Kidney (tissue), 14 donors: Measurements from ENCODE around the gene OSBP. TPM values are rescaled to one million over a fixed set of nuclear protein-coding genes. Genes with fewer than 3 reads are reported as not detected.

ENCODE experiments used
- DNase-seq, 5 donors: peaks; one replicate each; pipeline ENCODE4 v3.0.0-alpha.2; 2013 to 2020
- FAIRE-seq: peaks from 2 replicates; lab custom pipeline; 2012; peaks lifted over from hg19 to GRCh38; lab: Jason Lieb, UNC
- H3K27ac ChIP-seq, 2 donors: one replicate each; pipeline ENCODE4 v1.7.0; 2013; ENCODE audit warnings: low read depth in 2 of 2, low read length in 2 of 2, inconsistent platforms in 1 of 2
- H3K27me3 ChIP-seq: one replicate; pipeline ENCODE4 v1.7.1; 2013; ENCODE audit warnings: low read length, inconsistent platforms; ENCODE audit not compliant: control insufficient read depth, insufficient read depth
- H3K36me3 ChIP-seq, 3 donors: one replicate each; pipeline versions ENCODE4 v1.7.0 to v1.7.1; 2013; ENCODE audit warnings: low read length in 3 of 3, control low read depth in 1 of 3, inconsistent platforms in 1 of 3; ENCODE audit not compliant: insufficient read depth in 3 of 3, control insufficient read depth in 2 of 3
- H3K4me1 ChIP-seq, 3 donors: one replicate each; pipeline versions ENCODE4 v1.7.0 to v1.7.1; 2013; ENCODE audit warnings: low read length in 3 of 3, inconsistent platforms in 1 of 3, low read depth in 1 of 3; ENCODE audit not compliant: control insufficient read depth in 2 of 3, insufficient read depth in 2 of 3
- H3K4me3 ChIP-seq, 3 donors: one replicate each; pipeline versions ENCODE4 v1.7.0 to v1.8.1; 2013; ENCODE audit warnings: low read length in 3 of 3, control low read depth in 1 of 3, inconsistent platforms in 1 of 3
- H3K9ac ChIP-seq, 3 donors: one replicate each; pipeline versions ENCODE4 v1.7.0 to v1.7.1; 2013; ENCODE audit warnings: low read length in 3 of 3, control low read depth in 1 of 3, inconsistent platforms in 1 of 3
- H3K9me3 ChIP-seq, 3 donors: one replicate each; pipeline versions ENCODE4 v1.7.0 to v1.7.1; 2013; ENCODE audit warnings: low read length in 3 of 3, control low read depth in 1 of 3, inconsistent platforms in 1 of 3; ENCODE audit not compliant: control insufficient read depth in 2 of 3, insufficient read depth in 1 of 3
- CTCF ChIP-seq: IDR thresholded peaks from 3 replicates; pipeline ENCODE4 v1.5.1; 2012; ENCODE audit warnings: mild to moderate bottlenecking, moderate library complexity, borderline replicate concordance; ENCODE audit not compliant: insufficient read depth; ENCODE audit errors: extremely low read depth
- intact Hi-C: fragments of 100-400 bp; cut with DNase I; formaldehyde crosslinking; loops from one replicate; pipeline ENCODE4 v1.11.1; 2022
- polyA plus RNA-seq: library from polyadenylated mRNA; stranded (reverse); fragments of 350-450 nt; fragmentation: Illumina TruSeq; extraction: RNeasy Lipid Tissue Mini Kit (QIAGEN cat#74804); gene quantifications from one replicate; pipeline ENCODE4 v1.2.3, GENCODE V29; 2014; ENCODE audit warnings: low read depth, low replicate concordance; ENCODE audit not compliant: insufficient read depth
- total RNA-seq: library from RNA; stranded (reverse); fragmentation: NEBNext Ultra II Directional; extraction: Animal tissue kit (Norgen Biotek cat#: 25700); gene quantifications from one replicate; pipeline ENCODE4 v1.2.1, GENCODE V29; 2021
- donor health status: control.
- donor health status: control.
- donor health status: control.
- donor health status: control.
- donor health status: control.
- donor health status: DM: yes; HTN: yes; CAD: no.
- donor health status: Normal renal cell carcinoma (clear cell type).

The OSBP gene
- total and polyA plus RNA-seq, 2 donors from 2014 or later, result 25.9 to 53.8 TPM

GRCh38 chr11:59611570-59612565 is 3.7 kb downstream of the OSBP start:
- peak in 1 of 5 donors; percentile 13 for DNase-seq
- intact Hi-C loops, result no loop called here
- no peak for FAIRE-seq
- no peak for TF ChIP-seq CTCF
- peaks cover 0 to 29% (median 20%) of the 10 kb centered on the region in 3 donors for H3K4me1 ChIP-seq
- no peaks in the 10 kb centered on the region for H3K27me3 ChIP-seq
- H3K9ac ChIP-seq, result peak overlapping the region in 1 of 3 donors; percentile 23
- H3K27ac ChIP-seq, result peak overlapping the region; percentile 26 to 52
- H3K4me3 ChIP-seq, result peak overlapping the region in 2 of 3 donors; percentile 28 to 39
- H3K9me3 ChIP-seq, result no peaks in the 10 kb centered on the region
- H3K36me3 ChIP-seq, result peaks cover 9 to 28% (median 26%) of the 10 kb centered on the region in 3 donors

GRCh38 chr11:59610289-59610688 is 5.3 kb downstream of the OSBP start:
- intact Hi-C loops, result no loop called here
- Histone ChIP-seq H3K27ac (no peak overlapping the region), H3K4me3 (no peak overlapping the region), H3K9me3 (no peaks in the 10 kb centered on the region), H3K27me3 (no peaks in the 10 kb centered on the region), H3K4me1 (peaks cover 0 to 26% (median 20%) of the 10 kb centered on the region in 3 donors), H3K36me3 (peaks cover 11 to 41% (median 35%) of the 10 kb centered on the region in 3 donors), H3K9ac (no peak overlapping the region)
- no peak for DNase-seq
- no peak for FAIRE-seq
- no peak for TF ChIP-seq CTCF

GRCh38 chr11:59607703-59608454 is 7.7 kb downstream of the OSBP start:
- intact Hi-C loops, result no loop called here
- no peak for TF ChIP-seq CTCF
- FAIRE-seq, result no peak

More at GRCh38 chr11:59607703-59608454, 7.7 kb downstream of the OSBP start:
- Histone ChIP-seq H3K27me3 (no peaks in the 10 kb centered on the region), H3K36me3 (peaks cover 10 to 41% (median 35%) of the 10 kb centered on the region in 3 donors), H3K27ac (no peak overlapping the region), H3K4me1 (peaks cover 0 to 16% (median 15%) of the 10 kb centered on the region in 3 donors), H3K9ac (no peak overlapping the region), H3K4me3 (no peak overlapping the region), H3K9me3 (no peaks in the 10 kb centered on the region)
- no peak for DNase-seq
